Hematopoietic multipotent progenitor cell treated with erythropoietin and hydrocortisone succinate and interleukin-3 and kit ligand, for 8 days (in vitro differentiated cells): Measurements from ENCODE around the gene RMRP.

ENCODE experiments used
- DNase-seq: peaks from one replicate; pipeline ENCODE4 v3.0.0-alpha.2; 2015

RMRP gene

GRCh38 chr9:35657546-35658136, at the start of gene RMRP:
Gene RMRP, minus strand, starts transcription at chr9:35658019.
- DNase-seq, result peak; percentile 99

GRCh38 chr9:35706951-35707350, 49.1 kb upstream of the RMRP start:
- no peak for DNase-seq

- no peak for DNase-seq
Observed at GRCh38 chr9:35705836-35706430, 48.1 kb upstream of the RMRP start.

GRCh38 chr9:35705372-35705771, 47.6 kb upstream of the RMRP start:
- DNase-seq, result no peak

- no peak for DNase-seq
Observed at GRCh38 chr9:35703906-35704672, 46.3 kb upstream of the RMRP start.

GRCh38 chr9:35702696-35703095, 44.9 kb upstream of the RMRP start:
- no peak for DNase-seq

GRCh38 chr9:35700942-35701341, 43.1 kb upstream of the RMRP start:
- no peak for DNase-seq

GRCh38 chr9:35700031-35700430, 42.2 kb upstream of the RMRP start:
- DNase-seq, result no peak

GRCh38 chr9:35698231-35698630, 40.4 kb upstream of the RMRP start:
- no peak for DNase-seq

- no peak for DNase-seq
Observed at GRCh38 chr9:35697486-35697885, 39.7 kb upstream of the RMRP start.

GRCh38 chr9:35696520-35697215, 38.8 kb upstream of the RMRP start:
- peak; percentile 61 for DNase-seq

GRCh38 chr9:35695943-35696401, 38.2 kb upstream of the RMRP start:
- no peak for DNase-seq

- DNase-seq, result no peak
Observed at GRCh38 chr9:35691757-35692301, 34.0 kb upstream of the RMRP start.

- DNase-seq, result no peak
Observed at GRCh38 chr9:35691334-35691650, 33.5 kb upstream of the RMRP start.

GRCh38 chr9:35690614-35691333, 33.0 kb upstream of the RMRP start:
- no peak for DNase-seq

- DNase-seq, result no peak
Observed at GRCh38 chr9:35690294-35690613, 32.4 kb upstream of the RMRP start.

GRCh38 chr9:35689542-35690293, 31.9 kb upstream of the RMRP start, which contains the start of gene TPM2:
Gene TPM2, minus strand, starts transcription at chr9:35689925. Its CDS starts 108 bp downstream, at chr9:35689817.
- no peak for DNase-seq

- DNase-seq, result no peak
Observed at GRCh38 chr9:35688558-35689541, 31.0 kb upstream of the RMRP start.

GRCh38 chr9:35687972-35688557, 30.2 kb upstream of the RMRP start:
- DNase-seq, result no peak

- DNase-seq, result no peak
Observed at GRCh38 chr9:35687306-35687705, 29.5 kb upstream of the RMRP start.
